Memory B cell (primary cell): ENCODE data around the gene ZNF560.

ENCODE experiments used
- ATAC-seq: fragments of 150-1000 bp; cut with Tn5 transposase; 2 replicates; pipeline ENCODE4 v1.10.0; 2021; ENCODE audit warnings: low read depth, mild to moderate bottlenecking, moderate library complexity
- DNase-seq, 2 donors: peaks; one replicate each; pipeline ENCODE4 v3.0.0; 2022; ENCODE audit warnings: low spot score in 2 of 2
- H3K27ac Mint-ChIP-seq: one replicate; pipeline ENCODE4 v1.8.0; 2022; ENCODE audit warnings: mild to moderate bottlenecking, moderate library complexity, mixed read lengths
- H3K27me3 Mint-ChIP-seq: one replicate; pipeline ENCODE4 v1.8.0; 2022; ENCODE audit warnings: mixed read lengths
- H3K36me3 Mint-ChIP-seq: one replicate; pipeline ENCODE4 v1.8.0; 2022; ENCODE audit warnings: mild to moderate bottlenecking, mixed read lengths
- H3K4me1 Mint-ChIP-seq: one replicate; pipeline ENCODE4 v1.8.0; 2022; ENCODE audit warnings: mixed read lengths
- H3K4me3 Mint-ChIP-seq: one replicate; pipeline ENCODE4 v1.8.0; 2022; ENCODE audit warnings: mild to moderate bottlenecking, moderate library complexity, mixed read lengths
- H3K9me3 Mint-ChIP-seq: one replicate; pipeline ENCODE4 v1.8.0; 2022; ENCODE audit warnings: mixed read lengths

ZNF560 gene

GRCh38 chr19:9485140-9485539 lies 13.3 kb downstream of the ZNF560 start:
- Mint-ChIP-seq H3K9me3 (peaks cover 10% of the 10 kb centered on the region), H3K36me3 (no peaks in the 10 kb centered on the region), H3K27me3 (no peaks in the 10 kb centered on the region), H3K27ac (no peak overlapping the region), H3K4me3 (no peak overlapping the region), H3K4me1 (no peaks in the 10 kb centered on the region)
- ATAC-seq (no peak), DNase-seq (no peak)

DNA sequence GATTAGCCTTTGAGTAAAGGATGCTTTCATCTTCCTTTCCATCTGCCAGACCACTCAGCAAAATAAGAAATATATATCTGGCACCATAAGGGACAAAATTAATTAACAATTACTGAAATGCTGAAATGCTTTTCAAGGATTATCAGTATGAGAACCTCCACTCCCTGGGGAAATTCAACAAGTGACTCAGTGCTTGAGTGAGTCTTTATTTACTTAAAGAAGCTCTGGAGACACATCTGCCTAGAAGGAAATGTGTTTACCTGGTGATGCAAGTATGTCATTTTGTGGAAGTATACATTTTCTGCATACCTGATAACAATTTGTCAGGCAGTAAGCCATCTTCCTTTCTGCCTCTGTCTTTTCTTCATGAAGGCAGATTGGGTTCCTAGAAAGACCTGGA lies 23.4 kb downstream of the ZNF560 start:
- no peak for DNase-seq
- Mint-ChIP-seq H3K36me3 (peaks cover 6% of the 10 kb centered on the region), H3K27me3 (peaks cover 3% of the 10 kb centered on the region), H3K4me3 (no peak overlapping the region), H3K9me3 (peaks cover 27% of the 10 kb centered on the region), H3K4me1 (no peaks in the 10 kb centered on the region), H3K27ac (no peak overlapping the region)
- ATAC-seq: no peak

DNA sequence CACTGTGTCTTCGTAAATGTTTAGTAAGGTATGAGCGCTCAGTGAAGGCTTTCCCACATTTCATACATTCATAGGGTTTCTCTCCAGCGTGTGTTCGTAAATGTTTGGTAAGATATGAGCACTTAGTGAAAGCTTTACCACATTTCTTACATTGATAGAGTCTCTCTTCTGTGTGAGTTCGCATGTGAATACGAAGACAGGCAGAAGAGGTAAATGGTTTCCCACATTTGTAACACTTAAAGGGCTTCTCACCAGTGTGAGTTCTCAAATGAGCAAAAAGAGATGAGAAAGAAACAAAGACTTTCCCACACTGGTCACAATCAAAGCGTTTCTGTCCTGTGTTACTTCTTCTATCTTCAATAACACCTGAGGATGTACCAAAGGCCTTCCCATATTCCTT lies 31.3 kb downstream of the ZNF560 start:
- H3K27me3 Mint-ChIP-seq: peaks cover 1% of the 10 kb centered on the region
- no peak for DNase-seq

DNA sequence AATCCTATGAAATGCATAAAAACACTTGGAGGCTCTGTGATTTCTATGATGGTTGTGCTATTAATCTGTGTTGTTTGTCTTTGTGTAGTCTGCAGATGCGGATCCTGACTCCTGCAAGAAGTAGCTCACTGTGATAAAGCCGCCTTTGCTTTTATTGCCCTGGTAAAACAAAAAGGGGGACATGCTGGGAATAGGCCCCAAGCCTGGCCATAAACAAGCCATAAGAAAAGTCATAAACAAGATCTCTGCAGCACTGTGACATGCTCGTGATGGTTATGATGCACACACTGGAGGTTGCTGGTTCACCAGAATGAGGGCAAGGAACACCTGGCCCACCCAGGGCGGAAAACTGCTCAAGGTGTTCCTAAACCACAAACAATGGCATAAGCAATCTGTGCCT lies 36.5 kb downstream of the ZNF560 start:
- Mint-ChIP-seq H3K27me3 (no peaks in the 10 kb centered on the region), H3K4me3 (no peak overlapping the region), H3K36me3 (peaks cover 4% of the 10 kb centered on the region), H3K9me3 (peaks cover 6% of the 10 kb centered on the region), H3K4me1 (no peaks in the 10 kb centered on the region), H3K27ac (no peak overlapping the region)
- ATAC-seq (no peak), DNase-seq (no peak)

More for the DNA sequence above, 31.3 kb downstream of the ZNF560 start:
- Mint-ChIP-seq H3K36me3 (no peaks in the 10 kb centered on the region), H3K4me1 (no peaks in the 10 kb centered on the region), H3K27ac (no peak overlapping the region), H3K9me3 (peaks cover 13% of the 10 kb centered on the region), H3K4me3 (no peak overlapping the region)
- ATAC-seq: no peak

DNA sequence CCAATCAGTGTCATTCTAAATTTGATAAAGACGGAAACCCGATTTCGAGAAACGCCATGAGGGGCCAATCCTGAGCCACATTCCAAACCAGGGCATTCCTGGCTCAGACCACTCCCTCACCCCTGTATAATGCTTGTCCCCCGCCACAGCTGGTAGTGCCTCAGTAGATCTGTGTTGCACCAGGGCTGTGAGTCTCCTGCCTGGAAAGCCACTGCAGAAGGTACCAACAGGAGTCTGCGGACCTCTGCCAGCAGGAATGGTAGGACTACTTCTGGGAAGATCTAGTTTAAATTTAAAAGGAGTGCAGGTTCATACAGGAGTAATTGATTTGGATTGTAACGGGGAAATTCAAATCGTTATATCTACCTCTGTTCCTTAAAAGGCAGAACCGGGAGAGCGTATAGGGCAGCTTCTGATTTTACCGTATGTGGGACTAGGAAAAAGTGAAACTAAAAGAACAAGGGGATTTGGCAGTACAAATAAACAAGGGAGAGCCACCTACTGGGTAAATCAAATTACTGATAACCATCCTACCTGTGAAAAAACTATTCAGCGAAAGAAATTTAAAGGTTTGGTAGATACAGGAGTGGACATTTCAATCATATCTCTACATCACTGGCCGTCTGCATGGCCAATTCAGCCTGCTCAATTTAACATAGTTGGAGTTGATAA lies 42.3 kb downstream of the ZNF560 start:
- peaks cover 28% of the 10 kb centered on the region for H3K9me3 Mint-ChIP-seq
- no peaks in the 10 kb centered on the region for H3K4me1 Mint-ChIP-seq
- H3K4me3 Mint-ChIP-seq: no peak overlapping the region
- ATAC-seq: no peak
- no peak overlapping the region for H3K27ac Mint-ChIP-seq
- peaks cover 4% of the 10 kb centered on the region for H3K36me3 Mint-ChIP-seq
- no peaks in the 10 kb centered on the region for H3K27me3 Mint-ChIP-seq
- DNase-seq: no peak

DNA sequence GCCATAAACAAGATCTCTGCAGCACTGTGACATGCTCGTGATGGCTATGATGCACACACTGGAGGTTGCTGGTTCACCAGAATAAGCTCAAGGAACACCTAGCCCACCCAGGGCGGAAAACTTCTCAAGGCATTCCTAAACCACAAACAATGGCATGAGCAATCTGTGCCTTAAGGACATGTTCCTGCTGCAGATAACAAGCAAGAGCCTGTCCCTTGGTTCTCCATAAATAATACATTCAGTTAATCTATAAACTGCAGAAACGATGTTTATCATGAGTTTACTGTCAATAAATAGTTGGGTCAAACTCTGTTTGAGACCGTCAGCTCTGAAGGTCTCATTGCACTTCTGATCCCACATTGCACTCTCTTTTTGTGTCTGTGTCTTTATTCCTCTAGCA lies 44.5 kb downstream of the ZNF560 start:
- Mint-ChIP-seq H3K27ac (no peak overlapping the region), H3K27me3 (no peaks in the 10 kb centered on the region), H3K4me3 (no peak overlapping the region), H3K36me3 (peaks cover 2% of the 10 kb centered on the region), H3K9me3 (peaks cover 28% of the 10 kb centered on the region), H3K4me1 (no peaks in the 10 kb centered on the region)
- no peak for DNase-seq
- no peak for ATAC-seq

GRCh38 chr19:9445037-9445436 lies 53.4 kb downstream of the ZNF560 start:
- Mint-ChIP-seq H3K27me3 (no peaks in the 10 kb centered on the region), H3K27ac (no peak overlapping the region)
- DNase-seq: no peak

DNA sequence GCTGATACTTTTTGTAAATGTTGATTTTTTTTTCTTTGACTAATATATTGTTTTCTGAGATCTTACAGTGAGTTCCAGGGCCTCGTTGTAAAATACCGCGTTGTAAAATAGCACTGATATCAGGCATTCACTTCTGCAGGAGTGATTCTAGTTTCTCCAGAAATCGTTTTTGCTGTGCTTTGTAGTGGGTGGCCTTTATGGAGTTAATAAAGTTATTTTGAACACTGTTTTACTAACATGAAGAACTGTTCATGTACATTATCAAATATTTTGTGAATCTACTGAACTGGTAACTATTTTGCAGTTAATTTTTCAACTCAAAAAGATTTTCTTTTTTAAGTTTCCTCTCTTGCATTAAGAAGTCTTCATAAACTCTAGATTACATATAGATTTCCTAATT lies 62.1 kb downstream of the ZNF560 start:
- Mint-ChIP-seq H3K36me3 (peaks cover 19% of the 10 kb centered on the region), H3K9me3 (peaks cover 5% of the 10 kb centered on the region), H3K4me3 (peak overlapping the region; percentile 96), H3K4me1 (peaks cover 9% of the 10 kb centered on the region), H3K27me3 (no peaks in the 10 kb centered on the region), H3K27ac (peak overlapping the region; percentile 95)
- DNase-seq (no peak), ATAC-seq (no peak)

More at GRCh38 chr19:9445037-9445436, 53.4 kb downstream of the ZNF560 start:
- no peaks in the 10 kb centered on the region for H3K4me1 Mint-ChIP-seq
- peaks cover 12% of the 10 kb centered on the region for H3K36me3 Mint-ChIP-seq
- no peak overlapping the region for H3K4me3 Mint-ChIP-seq
- peaks cover 14% of the 10 kb centered on the region for H3K9me3 Mint-ChIP-seq
- no peak for ATAC-seq

DNA sequence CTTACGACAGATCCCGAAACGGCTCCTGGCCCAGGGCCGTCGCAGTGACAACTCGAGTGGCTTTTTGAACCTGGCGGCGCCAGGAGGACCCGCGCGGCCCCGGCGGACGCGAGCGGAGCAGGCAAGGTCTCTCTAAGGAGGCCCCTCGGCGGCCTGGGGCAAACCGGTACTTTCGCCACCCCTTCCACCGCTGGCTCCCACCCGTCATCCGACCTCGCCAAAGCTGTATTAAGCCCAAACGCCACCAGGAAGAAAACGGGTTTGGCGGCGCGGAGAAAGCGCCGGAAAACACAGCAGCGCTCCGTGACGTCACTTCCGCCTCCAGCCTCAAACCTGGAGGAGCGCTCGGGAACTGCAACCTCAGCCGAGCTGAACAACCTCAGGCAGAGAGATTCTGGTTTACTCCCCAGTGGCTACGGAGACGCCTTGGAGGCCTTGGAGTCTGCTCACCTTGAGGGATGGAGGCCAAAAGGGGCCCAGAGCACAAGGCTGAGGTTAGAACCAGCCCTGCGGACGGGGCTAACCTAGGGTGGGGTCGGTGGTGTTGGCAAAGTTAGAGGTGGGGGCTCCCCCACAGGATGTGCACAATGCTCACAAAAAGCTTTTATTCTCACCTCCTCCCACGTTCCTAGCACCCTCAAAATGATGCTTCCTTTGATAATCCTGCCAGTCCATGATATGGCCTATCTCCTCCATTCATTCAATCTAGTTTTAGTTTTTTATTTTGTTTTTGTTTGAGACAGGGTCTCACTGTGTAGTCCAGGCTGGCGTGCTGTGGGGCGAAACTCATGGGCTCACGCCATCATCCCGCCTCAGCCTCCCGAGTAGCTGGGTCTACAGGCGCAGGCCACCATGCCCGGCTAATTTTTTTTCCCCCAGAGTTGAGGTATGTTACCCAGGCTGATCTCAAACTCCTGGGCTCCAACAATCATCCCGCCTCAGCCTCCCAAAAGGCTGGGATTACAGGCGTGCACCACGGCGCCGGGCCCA lies 62.8 kb downstream of the ZNF560 start, which contains the start of gene ZNF266:
Gene ZNF266 (minus strand): TSS at position 295 of the 990 bp plus-strand sequence. CDS start 15,484 bp downstream, outside the sequence.
- peaks cover 5% of the 10 kb centered on the region for H3K9me3 Mint-ChIP-seq
- peak; percentile 92 for ATAC-seq
- peak within 1 kb of the TSS; percentile 96 for H3K4me3 Mint-ChIP-seq
- peak; percentile 88 to 92 for DNase-seq
- no peaks in the 10 kb centered on the region for H3K27me3 Mint-ChIP-seq
- peaks cover 25% of the 10 kb centered on the region for H3K36me3 Mint-ChIP-seq
- H3K27ac Mint-ChIP-seq: peak within 1 kb of the TSS; percentile 95
- peaks cover 10% of the 10 kb centered on the region for H3K4me1 Mint-ChIP-seq

DNA sequence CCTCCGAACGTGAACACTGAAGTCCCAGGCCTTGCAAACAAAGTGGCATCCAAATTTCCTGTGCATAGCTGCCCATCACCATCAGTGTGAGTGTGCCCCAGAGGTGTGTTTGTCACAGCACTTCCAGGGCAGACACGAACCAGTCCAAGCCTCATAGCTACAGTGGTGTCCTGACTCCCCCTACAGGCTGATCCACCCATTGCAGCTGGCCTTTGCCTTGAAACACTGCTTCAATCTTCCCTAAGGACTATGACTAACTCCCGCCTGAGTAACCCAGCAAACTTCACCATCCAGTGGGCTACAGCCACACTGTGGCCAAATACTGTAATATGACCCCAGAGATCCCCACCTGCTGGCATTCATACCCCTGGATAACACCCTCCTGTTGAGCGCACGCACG lies 66.9 kb downstream of the ZNF560 start:
- peaks cover 4% of the 10 kb centered on the region for H3K9me3 Mint-ChIP-seq
- peaks cover 45% of the 10 kb centered on the region for H3K36me3 Mint-ChIP-seq
- DNase-seq (no peak), ATAC-seq (no peak)
- H3K4me1 Mint-ChIP-seq: peaks cover 17% of the 10 kb centered on the region
- H3K27ac Mint-ChIP-seq: no peak overlapping the region
- H3K27me3 Mint-ChIP-seq: no peaks in the 10 kb centered on the region
- no peak overlapping the region for H3K4me3 Mint-ChIP-seq

DNA sequence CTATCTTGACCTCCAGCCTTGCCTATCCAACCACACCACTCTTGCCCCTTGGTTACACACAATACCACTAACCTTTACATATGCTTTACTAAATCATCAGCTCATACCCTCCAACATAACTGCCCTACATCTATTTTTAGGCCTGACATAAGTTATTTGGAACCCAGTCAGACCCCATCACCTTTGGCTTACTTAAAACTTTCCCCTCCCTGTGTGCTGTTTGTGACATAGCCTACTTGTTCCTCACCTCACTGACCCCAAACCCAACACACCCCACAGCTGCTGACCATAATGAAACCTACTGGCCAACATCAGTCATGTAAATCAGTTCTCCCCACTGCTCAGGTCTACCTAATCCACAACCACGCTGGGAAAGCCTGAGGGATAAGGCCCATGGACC lies 68.0 kb downstream of the ZNF560 start:
- Mint-ChIP-seq H3K27ac (no peak overlapping the region), H3K9me3 (peaks cover 4% of the 10 kb centered on the region), H3K36me3 (peaks cover 52% of the 10 kb centered on the region), H3K27me3 (no peaks in the 10 kb centered on the region), H3K4me3 (no peak overlapping the region), H3K4me1 (peaks cover 15% of the 10 kb centered on the region)
- no peak for DNase-seq
- ATAC-seq: no peak

DNA sequence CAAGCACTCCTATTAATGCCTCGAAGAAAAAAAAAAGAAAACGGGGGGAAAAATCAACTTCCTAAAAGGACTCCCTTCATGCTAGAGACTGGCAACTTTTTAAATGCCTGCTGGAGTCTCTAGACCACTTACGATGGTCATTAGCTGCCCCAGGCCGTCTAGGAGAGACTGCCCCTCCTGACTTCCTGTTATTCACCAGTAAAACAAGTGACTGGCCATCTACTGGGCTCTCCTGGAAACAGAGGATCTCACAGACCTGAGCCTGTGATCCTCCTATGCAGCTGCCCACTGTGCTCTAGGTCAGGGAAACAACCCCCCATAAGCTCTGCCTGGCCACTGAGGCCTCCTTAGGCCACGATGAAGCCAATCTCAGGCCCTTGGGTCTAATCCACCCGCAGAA lies 70.5 kb downstream of the ZNF560 start:
- no peak for DNase-seq
- Mint-ChIP-seq H3K27me3 (no peaks in the 10 kb centered on the region), H3K36me3 (peaks cover 67% of the 10 kb centered on the region), H3K4me1 (peaks cover 8% of the 10 kb centered on the region), H3K9me3 (peaks cover 6% of the 10 kb centered on the region), H3K4me3 (no peak overlapping the region), H3K27ac (no peak overlapping the region)
- ATAC-seq: no peak
